HepG2 (cell line): Measurements from ENCODE around the gene LZTS2. TPM values are rescaled to one million over a fixed set of nuclear protein-coding genes. Genes with fewer than 3 reads are reported as not detected.

ENCODE experiments used
- ESRRA ChIP-seq: sonication (generic); formaldehyde crosslinking; IDR thresholded peaks from 2 replicates; pipeline ENCODE4 v1.5.1; 2020; ENCODE audit warnings: mild to moderate bottlenecking, low read depth, missing genetic modification reagents
- MAFK ChIP-seq, 2 experiments: IDR thresholded peaks in 1 of 2; conservative IDR thresholded peaks in 1 of 2; 2 replicates each; pipeline ENCODE4 v1.6.1; 2011; ENCODE audit warnings: improper control_type of control experiment in 2 of 2, low read length in 2 of 2
- MIER2 ChIP-seq: IDR thresholded peaks from 2 replicates; pipeline ENCODE4 v1.6.1; 2016; ENCODE audit warnings: missing biosample characterization, missing genetic modification reagents
- MTA3 ChIP-seq: sonication (generic); formaldehyde crosslinking; IDR thresholded peaks from 2 replicates; pipeline ENCODE4 v1.4.0; 2020; ENCODE audit warnings: missing genetic modification reagents
- RXRB ChIP-seq: IDR thresholded peaks from 2 replicates; pipeline ENCODE4 v1.6.1; 2016; ENCODE audit warnings: borderline replicate concordance, missing genetic modification reagents, missing compliant biosample characterization
- TP53 ChIP-seq: sonication (generic); formaldehyde crosslinking; conservative IDR thresholded peaks from 2 replicates; pipeline ENCODE4 v1.4.0; 2020; ENCODE audit warnings: missing genetic modification reagents
- YEATS2 ChIP-seq: sonication (generic); formaldehyde crosslinking; IDR thresholded peaks from 2 replicates; pipeline ENCODE4 v1.4.0; 2020; ENCODE audit warnings: missing genetic modification reagents, borderline replicate concordance
- ZNF382 ChIP-seq: sonication (generic); formaldehyde crosslinking; IDR thresholded peaks from 2 replicates; pipeline ENCODE4 v1.5.0; 2020; ENCODE audit warnings: missing genetic modification reagents, mild to moderate bottlenecking, borderline replicate concordance
- ZNF670 ChIP-seq: sonication (generic); formaldehyde crosslinking; IDR thresholded peaks from 2 replicates; pipeline ENCODE4 v1.8.0; 2022; ENCODE audit warnings: mild to moderate bottlenecking, missing genetic modification reagents, borderline replicate concordance
- polyA plus RNA-seq, 8 experiments: library from polyadenylated mRNA; depleted of rRNA in 3 of 8; stranded (reverse) in 7 of 8; unstranded in 1 of 8; fragments of >200 nt; fragmentation: Illumina TruSeq in 4 of 8; extraction: Trizol in 4 of 8; gene quantifications; 2 replicates each; pipeline versions ENCODE4 v1.2.1 to v1.2.3, GENCODE V29; 2011 to 2016; ENCODE audit warnings: low read depth in 4 of 8, missing spikeins in 1 of 8, mixed read lengths in 1 of 8; ENCODE audit not compliant: insufficient read depth in 1 of 8
- total RNA-seq, 5 experiments: library from RNA; depleted of rRNA; stranded (reverse); fragments of >200 nt; fragmentation: Illumina TruSeq; extraction: Trizol; gene quantifications; 2 replicates each; pipeline ENCODE4 v1.2.3, GENCODE V29; 2016; ENCODE audit warnings: low read depth in 1 of 5
- TF ChIP-seq, protein P1 (sequence below), 2 experiments: sonication (generic) in 1 of 2; formaldehyde crosslinking in 1 of 2; IDR thresholded peaks; 2 replicates each; pipeline versions ENCODE4 v1.4.0 to v1.6.1; 2016 to 2020; ENCODE audit warnings: borderline replicate concordance in 1 of 2, low read depth in 1 of 2, mild to moderate bottlenecking in 1 of 2, missing genetic modification reagents in 1 of 2
- TF ChIP-seq, protein P2 (sequence below): sonication (generic); formaldehyde crosslinking; IDR thresholded peaks from 2 replicates; pipeline ENCODE4 v1.4.0; 2020; ENCODE audit warnings: missing genetic modification reagents
- TF ChIP-seq, protein P3 (sequence below): IDR thresholded peaks from 2 replicates; pipeline ENCODE4 v1.6.1; 2016
- TF ChIP-seq, protein P4 (sequence below): sonication (generic); formaldehyde crosslinking; IDR thresholded peaks from 2 replicates; pipeline ENCODE4 v1.4.0; 2020; ENCODE audit warnings: mild to moderate bottlenecking, missing genetic modification reagents
- TF ChIP-seq, protein P5 (sequence below): sonication (generic); formaldehyde crosslinking; IDR thresholded peaks from 2 replicates; pipeline ENCODE4 v1.8.0; 2022; ENCODE audit warnings: missing genetic modification reagents, low read depth, mild to moderate bottlenecking, borderline replicate concordance
- TF ChIP-seq, protein P6 (sequence below): sonication (generic); formaldehyde crosslinking; IDR thresholded peaks from 2 replicates; pipeline ENCODE4 v1.5.0; 2020; ENCODE audit warnings: missing genetic modification reagents

LZTS2 gene
- total and polyA plus RNA-seq, 2 of the 13 experiments (the other 11 are each of a cell fraction or from before 2014, with no cell fraction given): 43.6 to 65.6 TPM

DNA sequence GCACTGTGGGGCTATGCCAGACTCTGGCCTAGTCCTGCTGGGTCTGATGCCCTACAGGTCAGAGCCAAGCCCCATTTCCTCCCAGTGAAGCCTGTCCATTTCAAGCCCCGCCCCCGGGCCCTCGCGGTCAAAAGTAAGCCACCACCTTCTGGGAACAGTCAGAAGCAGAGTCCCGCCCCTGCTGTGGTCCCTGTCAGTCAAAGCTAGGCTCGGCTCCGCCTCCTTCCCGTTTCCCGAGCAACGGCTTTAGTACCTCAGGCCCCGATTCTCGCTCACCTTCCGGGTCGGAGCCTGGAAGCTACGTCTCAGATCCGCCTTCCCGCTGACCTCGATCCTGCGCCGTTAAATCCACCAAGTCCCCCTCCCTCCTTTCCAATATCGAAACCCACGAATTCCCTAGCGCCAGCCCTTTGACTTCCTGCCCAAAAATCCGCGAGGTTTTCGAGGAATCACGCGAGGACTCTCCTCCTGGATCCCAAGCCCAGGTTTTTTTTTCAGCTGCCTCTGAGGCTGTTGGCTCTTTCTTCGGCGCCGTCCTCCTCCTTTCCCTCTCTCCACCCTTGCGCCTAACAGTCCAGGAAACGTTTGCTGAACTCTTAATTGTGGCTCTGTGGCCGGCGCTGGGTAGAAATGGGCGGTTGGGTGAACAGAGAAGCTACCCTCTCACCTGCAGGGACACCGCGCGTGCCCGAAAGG, 43.2 kb downstream of the LZTS2 start (continued):
- TF ChIP-seq, protein P1, sequence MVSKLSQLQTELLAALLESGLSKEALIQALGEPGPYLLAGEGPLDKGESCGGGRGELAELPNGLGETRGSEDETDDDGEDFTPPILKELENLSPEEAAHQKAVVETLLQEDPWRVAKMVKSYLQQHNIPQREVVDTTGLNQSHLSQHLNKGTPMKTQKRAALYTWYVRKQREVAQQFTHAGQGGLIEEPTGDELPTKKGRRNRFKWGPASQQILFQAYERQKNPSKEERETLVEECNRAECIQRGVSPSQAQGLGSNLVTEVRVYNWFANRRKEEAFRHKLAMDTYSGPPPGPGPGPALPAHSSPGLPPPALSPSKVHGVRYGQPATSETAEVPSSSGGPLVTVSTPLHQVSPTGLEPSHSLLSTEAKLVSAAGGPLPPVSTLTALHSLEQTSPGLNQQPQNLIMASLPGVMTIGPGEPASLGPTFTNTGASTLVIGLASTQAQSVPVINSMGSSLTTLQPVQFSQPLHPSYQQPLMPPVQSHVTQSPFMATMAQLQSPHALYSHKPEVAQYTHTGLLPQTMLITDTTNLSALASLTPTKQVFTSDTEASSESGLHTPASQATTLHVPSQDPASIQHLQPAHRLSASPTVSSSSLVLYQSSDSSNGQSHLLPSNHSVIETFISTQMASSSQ (IDR thresholded peaks at IDR 0.05; ENCODE audit: low read depth): peak; percentile 28; the same call in 1 of the 2 replicates
- TF ChIP-seq, protein P1 (CRISPR knock-in tag; IDR thresholded peaks at IDR 0.05; ENCODE audit: borderline replicate concordance): 0 out of 2 replicates have a peak, but pooled peaks have one; percentile 37
- TF ChIP-seq ZNF382 (CRISPR knock-in tag) (no peak), YEATS2 (0 out of 2 replicates have a peak, but pooled peaks have one; percentile 53), MTA3 (no peak), ESRRA (no peak), RXRB (peak; percentile 45; the same call in 1 of the 2 replicates), ZNF670 (CRISPR knock-in tag) (no peak), MIER2 (CRISPR knock-in tag) (no peak), MAFK (conservative IDR thresholded peaks at IDR 0.05 in 1 of 2, IDR thresholded peaks at IDR 0.05 in 1 of 2; ENCODE audit: low read length in 2 of 2) (no peak), TP53 (no peak)
- TF ChIP-seq, protein P2, sequence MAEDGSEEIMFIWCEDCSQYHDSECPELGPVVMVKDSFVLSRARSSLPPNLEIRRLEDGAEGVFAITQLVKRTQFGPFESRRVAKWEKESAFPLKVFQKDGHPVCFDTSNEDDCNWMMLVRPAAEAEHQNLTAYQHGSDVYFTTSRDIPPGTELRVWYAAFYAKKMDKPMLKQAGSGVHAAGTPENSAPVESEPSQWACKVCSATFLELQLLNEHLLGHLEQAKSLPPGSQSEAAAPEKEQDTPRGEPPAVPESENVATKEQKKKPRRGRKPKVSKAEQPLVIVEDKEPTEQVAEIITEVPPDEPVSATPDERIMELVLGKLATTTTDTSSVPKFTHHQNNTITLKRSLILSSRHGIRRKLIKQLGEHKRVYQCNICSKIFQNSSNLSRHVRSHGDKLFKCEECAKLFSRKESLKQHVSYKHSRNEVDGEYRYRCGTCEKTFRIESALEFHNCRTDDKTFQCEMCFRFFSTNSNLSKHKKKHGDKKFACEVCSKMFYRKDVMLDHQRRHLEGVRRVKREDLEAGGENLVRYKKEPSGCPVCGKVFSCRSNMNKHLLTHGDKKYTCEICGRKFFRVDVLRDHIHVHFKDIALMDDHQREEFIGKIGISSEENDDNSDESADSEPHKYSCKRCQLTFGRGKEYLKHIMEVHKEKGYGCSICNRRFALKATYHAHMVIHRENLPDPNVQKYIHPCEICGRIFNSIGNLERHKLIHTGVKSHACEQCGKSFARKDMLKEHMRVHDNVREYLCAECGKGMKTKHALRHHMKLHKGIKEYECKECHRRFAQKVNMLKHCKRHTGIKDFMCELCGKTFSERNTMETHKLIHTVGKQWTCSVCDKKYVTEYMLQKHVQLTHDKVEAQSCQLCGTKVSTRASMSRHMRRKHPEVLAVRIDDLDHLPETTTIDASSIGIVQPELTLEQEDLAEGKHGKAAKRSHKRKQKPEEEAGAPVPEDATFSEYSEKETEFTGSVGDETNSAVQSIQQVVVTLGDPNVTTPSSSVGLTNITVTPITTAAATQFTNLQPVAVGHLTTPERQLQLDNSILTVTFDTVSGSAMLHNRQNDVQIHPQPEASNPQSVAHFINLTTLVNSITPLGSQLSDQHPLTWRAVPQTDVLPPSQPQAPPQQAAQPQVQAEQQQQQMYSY: peak; percentile 97
- TF ChIP-seq, protein P3, sequence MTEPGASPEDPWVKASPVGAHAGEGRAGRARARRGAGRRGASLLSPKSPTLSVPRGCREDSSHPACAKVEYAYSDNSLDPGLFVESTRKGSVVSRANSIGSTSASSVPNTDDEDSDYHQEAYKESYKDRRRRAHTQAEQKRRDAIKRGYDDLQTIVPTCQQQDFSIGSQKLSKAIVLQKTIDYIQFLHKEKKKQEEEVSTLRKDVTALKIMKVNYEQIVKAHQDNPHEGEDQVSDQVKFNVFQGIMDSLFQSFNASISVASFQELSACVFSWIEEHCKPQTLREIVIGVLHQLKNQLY (CRISPR knock-in tag): no peak
- TF ChIP-seq, protein P4, sequence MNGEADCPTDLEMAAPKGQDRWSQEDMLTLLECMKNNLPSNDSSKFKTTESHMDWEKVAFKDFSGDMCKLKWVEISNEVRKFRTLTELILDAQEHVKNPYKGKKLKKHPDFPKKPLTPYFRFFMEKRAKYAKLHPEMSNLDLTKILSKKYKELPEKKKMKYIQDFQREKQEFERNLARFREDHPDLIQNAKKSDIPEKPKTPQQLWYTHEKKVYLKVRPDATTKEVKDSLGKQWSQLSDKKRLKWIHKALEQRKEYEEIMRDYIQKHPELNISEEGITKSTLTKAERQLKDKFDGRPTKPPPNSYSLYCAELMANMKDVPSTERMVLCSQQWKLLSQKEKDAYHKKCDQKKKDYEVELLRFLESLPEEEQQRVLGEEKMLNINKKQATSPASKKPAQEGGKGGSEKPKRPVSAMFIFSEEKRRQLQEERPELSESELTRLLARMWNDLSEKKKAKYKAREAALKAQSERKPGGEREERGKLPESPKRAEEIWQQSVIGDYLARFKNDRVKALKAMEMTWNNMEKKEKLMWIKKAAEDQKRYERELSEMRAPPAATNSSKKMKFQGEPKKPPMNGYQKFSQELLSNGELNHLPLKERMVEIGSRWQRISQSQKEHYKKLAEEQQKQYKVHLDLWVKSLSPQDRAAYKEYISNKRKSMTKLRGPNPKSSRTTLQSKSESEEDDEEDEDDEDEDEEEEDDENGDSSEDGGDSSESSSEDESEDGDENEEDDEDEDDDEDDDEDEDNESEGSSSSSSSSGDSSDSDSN (CRISPR knock-in tag): no peak
- TF ChIP-seq, protein P5, sequence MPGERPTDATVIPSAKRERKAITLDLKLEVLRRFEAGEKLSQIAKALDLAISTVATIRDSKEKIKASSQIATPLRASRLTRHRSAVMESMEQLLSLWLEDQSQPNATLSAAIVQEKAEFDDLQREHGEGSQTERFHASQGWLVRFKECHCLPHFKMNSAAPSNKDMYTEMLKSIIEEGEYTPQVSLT: no peak
- TF ChIP-seq, protein P6, sequence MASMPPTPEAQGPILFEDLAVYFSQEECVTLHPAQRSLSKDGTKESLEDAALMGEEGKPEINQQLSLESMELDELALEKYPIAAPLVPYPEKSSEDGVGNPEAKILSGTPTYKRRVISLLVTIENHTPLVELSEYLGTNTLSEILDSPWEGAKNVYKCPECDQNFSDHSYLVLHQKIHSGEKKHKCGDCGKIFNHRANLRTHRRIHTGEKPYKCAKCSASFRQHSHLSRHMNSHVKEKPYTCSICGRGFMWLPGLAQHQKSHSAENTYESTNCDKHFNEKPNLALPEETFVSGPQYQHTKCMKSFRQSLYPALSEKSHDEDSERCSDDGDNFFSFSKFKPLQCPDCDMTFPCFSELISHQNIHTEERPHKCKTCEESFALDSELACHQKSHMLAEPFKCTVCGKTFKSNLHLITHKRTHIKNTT (CRISPR knock-in tag): no peak
